Inflammatory macrophage treated with lipopolysaccharide for 4 hours (primary cell): ENCODE data around the gene FAM117B.
"Not testable (repeated sequence)": the region's sequence is repeated elsewhere in the genome, so short reads cannot be mapped to it uniquely, and the experiment has no call there.

ENCODE experiments used
- DNase-seq: peaks from one replicate; pipeline ENCODE4 v3.0.0-alpha.2; 2020

FAM117B gene

DNA sequence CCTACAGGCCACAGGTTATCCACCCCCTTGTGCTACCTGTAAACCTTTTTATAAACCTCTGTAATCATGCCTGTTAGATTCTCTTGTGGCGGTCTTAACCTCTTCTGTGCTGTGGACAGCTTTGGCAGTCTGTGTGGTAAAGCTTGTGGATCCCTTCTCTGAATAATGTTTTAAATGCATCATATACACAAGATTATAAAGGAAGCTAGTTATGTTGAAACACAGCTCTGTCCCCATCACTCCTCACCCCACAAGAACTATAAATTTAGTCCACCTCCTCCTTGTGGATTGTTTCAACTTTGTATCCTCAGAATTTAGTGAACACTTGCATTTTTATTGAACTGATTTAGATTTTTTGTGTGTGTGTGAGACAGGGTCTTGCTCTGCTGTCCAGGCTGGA lies 129.1 kb downstream of the FAM117B start:
- peak; percentile 56 for DNase-seq

DNA sequence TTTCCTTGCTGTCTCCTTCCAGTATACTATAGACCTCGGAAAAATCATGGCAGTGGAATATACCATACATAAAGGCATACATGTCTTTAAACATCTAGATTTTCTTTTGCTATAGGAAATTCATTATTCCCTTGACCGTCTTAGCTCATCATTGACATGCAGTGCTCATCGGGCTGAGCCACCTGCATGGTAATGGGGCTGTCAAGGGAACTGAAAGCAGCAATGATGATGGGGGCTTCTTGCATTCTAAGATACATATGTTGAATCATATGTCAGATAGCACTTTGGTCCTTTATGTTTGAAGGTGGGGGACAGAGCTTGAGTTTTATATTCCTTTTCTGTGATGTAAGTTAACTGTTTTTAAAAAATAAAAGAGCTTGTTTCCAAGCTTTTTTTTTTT lies 130.2 kb downstream of the FAM117B start:
- peak; percentile 14 for DNase-seq

DNA sequence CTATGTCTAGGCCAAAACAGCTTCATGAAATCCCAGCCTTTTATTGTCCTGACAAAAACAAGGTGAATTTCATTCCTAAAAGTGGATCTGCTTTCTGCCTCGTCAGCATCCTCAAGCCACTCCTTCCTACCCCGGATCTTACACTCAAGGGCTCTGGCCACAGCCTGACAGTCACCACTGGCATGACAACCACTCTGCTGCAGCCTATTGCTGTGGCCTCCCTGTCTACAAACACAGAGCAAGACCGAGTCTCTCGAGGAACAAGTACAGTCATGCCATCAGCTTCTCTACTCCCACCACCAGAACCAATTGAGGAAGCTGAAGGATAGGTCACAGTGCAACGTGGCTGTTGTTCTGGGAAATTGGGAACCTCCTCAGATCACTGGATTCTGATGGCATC lies 130.7 kb downstream of the FAM117B start:
- DNase-seq: peak; percentile 91

DNA sequence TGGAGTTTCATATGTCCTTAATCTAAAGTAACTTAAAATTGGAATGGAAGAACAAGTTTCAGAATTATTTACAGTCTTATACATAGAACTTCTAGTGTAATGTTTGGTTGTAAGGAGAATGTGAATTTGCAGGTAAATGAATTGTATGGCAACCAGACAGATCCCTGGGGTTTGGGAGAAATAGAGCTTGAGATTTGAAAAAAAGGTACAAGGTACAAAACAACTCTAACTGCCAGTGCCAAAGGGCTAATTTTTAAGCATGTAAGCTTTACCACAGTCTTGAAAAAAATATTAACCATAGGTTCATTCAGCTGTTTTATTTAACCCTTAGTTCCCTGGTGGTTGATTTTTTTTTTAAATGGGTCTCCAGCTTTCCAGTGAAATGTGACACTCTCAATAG lies 133.5 kb downstream of the FAM117B start:
- no peak for DNase-seq

DNA sequence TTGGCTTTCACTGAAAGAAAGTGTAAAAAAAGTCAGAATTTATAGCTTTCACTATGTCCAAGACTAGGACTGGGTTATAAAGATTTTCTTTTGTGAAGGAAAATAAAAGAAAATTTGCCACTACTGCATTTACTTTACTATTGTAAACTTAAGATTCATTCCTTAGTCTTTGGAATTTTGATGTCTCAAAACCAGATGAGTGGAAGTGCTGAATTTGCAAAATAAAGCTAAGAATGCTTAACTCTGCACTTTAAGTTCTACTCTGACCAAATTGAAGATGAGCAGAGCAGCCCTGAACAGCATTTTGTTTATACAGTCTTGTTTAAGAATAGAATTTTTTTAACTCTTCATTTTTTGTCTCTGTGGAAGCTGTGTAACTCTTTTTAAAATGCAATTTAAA lies 134.4 kb downstream of the FAM117B start:
- DNase-seq: no peak

DNA sequence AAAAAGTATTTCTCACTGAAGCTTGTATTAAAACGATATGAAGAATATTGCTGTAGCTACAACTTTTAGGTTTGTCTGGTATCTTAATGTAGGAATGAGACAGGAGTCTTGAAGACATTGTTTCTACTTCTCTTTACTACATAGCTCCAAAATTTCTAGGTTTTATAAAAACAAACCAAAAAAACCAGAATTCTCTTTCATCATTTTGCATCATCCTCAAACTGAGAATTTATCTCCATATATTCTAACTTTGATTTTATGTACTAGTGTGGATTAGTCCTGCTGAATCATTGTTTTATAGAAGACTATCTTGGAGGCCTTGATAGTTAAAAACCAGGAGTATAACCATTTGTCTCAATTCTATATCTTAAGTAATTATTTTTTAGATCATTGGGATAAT lies 136.6 kb downstream of the FAM117B start:
- DNase-seq: no peak

DNA sequence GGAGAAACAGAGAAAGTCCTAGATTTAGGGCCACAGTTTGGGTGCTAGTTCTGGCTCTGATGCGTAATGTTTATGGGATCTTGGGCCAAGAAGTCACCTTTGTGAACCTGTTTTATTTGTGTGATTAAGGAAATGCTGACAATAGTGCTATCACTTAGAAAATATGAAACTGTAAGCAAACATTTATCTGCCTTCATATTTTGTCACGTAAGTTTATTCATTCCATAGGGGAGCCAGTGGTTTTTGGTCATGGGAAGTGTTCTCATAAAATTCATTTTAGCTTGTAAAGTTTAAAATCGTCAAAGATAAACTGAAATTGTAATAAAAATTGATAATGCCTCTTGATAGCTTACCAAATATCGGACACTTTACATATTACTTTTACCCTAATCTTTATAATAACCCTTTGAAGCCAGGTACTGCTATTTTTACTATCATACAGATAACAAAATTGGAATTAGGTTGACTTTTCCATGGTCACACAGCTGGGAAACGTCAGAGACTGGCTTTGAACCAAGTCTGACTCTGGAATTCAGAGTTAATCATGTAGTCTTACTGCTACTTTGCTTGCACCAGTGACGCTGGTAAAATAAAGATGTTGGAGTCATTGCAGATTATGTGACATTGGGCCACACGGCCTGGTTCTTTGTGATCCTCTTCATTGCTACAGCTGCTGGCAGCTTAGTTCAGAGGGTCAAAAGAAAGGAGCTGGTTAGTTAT lies 137.1 kb downstream of the FAM117B start:
- no peak for DNase-seq

DNA sequence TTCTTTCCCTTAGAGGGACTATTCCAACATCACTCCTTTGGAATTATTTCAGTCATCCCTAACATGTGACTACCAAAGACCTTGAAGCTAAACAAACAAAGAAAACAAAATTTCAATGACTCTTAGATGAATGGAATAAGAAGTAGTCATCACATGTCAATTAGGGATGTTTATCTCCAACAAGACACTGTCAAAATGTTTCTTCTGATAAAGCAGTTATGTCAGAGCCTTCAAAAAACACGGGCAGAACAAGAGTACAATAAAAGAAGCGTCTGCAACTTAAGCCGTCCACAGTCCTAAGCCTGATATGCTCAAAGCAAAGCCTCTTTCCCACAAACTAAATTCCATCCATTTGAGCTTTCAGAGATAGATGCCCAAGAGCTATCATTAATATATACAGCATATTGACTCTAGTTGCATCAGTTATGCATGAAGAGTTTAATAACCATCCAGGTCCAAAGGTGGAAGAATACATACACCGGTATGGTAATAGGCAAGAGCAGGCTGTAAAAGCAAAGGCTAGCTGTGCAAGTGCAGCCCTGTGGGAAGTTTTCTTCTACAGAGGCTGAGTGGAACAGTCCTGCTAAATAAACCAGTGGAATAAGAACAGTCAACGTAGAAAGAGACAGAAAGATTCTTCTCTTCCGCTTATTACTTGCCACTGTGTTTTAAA lies 138.7 kb downstream of the FAM117B start:
- no peak for DNase-seq

DNA sequence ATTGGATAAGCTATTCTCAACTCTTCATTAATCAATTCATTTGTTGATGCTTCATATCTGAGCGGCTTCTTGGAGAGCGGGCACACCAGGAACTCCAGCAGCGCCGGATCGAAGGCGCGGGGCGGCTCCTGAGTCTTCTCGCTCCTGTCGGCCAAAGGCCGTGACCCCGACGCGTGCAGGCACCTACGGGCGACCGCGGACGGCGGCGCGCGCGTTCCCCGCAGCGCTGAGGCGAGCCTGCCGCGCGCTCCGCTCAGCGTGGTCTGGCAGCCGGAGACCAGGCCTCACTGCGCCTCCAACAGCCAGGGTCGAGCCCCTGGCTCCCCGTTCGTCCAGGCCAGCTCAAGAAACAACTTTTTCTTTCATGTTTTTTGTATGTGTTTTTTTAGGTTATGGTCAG lies 139.3 kb downstream of the FAM117B start:
- no peak for DNase-seq

DNA sequence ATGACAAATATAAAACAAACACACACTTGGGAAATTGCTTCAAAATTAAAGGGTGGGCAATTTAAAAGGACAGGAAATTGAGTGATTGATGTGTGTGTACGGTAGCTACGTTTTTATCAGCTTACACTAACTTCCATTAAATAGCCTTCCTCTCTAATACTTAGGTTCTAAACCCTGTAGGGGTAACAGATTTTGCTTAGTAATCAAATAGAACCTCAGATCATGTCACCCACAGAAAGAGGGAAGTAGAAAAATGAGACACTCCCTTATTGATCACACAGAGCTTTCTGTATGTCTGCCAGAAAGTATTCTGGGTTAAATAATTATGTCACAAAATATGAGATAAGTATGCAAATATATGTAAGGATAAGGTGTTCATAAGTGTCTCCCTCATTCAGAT lies 143.4 kb downstream of the FAM117B start:
- peak; percentile 22 for DNase-seq

DNA sequence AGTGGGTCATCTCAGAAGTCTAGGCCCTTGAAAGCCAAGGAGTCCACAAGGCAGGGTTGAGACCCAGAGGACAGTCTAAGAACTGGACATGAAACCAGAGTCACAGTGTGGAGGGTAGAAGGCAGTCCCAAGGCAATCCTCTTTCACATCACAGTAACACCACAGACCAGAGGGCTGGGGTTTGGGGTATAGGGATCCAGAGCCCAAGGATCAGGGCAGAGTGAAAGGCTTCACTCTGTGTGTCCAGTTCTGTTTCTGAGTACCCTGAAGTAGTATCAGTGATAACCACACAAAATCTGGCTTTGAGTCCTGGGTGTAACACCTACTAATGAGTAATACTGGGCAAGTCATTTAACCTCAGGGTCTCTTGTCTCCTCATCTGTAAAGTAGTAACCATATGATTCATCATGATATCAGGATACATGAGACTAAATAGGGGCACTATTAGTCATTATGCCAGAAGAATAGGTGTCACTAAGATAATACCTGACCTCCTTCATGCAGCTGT lies 145.8 kb downstream of the FAM117B start:
- no peak for DNase-seq

DNA sequence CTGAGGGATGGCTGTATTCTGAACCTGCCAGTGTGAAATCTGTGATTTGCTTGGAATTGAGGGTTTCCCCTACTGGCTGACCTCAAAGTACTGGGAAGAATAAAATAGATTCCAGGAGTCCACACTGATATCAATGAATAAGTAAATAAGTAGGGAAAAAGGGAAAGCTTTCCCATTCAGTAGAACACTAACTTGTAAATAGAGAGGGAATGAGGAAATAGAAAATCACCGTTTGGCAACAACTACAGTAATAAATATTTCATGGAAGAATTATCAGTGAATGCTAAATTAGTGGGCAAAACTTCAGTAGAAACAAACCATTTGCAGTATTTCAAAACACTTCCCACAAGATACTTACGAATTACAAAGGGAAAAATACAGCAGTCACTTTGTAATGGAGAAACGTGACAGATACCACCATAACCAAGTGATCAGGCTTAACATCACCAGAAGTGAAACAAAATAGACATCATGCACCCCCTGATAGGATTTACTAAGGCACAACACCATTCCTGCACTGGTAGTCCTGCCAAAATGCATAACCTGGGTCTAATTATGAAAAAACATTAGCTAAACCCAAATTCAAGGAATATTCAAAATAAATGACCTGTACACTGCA lies 148.3 kb downstream of the FAM117B start:
- no peak for DNase-seq

DNA sequence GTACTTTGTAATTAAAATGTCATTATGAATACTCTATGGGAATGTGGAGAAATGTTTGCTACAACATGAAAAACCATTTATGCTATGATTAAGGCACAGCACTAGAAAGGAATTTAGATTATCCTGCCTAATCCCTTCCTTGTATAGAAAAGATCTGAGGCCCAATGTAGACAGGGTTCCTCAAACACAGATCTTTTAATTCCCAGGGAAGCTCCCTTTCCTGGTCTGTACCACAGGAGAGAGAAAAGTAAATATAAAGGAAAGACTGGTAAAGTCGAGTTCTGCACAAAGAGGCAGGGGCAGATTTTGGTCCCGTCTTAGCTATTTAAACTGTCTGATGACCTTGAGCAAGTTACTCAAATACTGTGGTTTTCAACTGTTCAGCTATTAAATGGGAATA lies 152.1 kb downstream of the FAM117B start:
- no peak for DNase-seq

DNA sequence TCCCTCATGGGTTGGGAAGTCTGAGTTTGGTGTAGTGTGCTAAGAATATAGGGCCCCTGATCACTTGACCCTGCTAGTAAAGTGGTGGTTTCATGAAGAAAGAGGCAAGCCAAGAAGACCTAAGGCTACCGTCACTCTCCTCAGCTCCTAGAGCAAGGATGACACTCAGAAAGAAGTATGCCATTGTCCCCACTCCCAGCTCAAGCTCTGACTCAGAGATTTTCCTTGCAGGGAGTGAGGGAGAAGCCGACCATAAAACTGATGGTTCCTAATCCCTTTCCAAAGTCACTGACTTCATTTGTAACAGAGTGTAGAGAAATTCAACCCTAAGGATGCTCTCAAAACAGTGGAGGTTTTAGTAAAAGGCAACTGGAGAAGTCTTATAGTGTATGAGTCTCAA lies 155.9 kb downstream of the FAM117B start:
- DNase-seq: no peak

DNA sequence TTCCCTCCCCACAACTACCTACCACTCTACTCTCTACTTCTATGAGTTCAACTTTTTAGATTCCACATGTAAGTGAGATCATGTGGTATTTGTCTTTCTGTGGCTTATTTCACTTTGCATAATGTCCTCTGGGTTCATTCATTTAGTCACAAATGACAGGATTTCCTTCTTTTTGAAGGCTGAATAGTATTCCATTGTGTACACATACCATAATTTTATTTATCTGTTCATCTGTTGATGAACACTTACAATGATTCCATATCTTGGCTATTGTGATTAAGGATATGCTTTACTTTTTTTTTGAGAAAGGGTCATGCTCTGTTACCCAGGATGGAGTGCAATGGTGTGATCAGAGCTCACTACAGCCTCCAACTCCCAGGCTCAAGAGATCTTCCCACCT lies 163.2 kb downstream of the FAM117B start:
- DNase-seq: no peak

DNA sequence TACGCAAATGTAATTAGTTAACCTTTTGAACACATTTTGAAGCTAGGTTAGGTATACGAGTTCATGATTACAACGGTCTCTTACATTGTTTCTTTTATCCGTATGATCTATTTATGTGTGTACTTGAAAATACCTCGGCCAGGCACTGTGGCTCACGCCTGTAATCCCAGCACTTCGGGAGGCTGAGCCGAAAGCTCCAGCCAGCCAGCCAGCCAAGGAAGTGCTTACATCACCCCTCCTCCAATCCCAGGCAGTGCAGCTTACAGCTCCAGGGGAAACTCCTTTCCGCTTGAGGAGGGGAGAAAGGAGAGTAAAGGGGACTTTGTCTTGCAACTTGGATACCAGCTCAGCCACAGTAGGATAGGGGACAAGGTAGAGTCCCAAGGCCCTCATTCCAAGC lies 171.1 kb downstream of the FAM117B start:
- not testable (repeated sequence) for DNase-seq

DNA sequence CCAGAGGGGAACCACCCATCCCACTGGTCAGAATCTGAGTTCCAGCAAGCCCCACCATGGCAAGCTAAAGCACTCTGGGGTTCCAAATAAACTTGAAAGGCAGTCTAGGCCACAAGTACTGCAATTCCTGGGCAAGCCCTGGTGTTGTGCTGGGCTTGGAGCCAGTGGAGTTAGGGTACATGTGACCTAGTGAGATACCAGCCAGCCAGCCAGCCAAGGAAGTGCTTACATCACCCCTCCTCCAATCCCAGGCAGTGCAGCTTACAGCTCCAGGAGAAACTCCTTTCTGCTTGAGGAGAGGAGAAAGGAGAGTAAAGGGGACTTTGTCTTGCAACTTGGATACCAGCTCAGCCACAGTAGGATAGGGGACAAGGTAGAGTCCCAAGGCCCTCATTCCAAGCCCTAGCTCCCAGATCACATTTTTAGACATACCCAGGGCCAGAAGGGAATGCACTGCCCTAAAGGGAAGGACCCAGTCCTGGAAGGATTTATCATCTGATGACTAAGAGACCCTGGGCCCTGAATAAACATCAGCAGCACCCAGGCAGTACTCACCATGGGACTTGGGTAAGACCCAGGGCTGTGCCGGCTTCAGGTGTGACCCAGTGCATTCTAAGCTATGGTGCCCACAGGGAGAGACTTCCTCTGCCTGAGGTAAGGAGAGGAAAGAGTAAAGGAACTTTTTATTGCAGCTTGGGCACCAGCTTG lies 172.8 kb downstream of the FAM117B start:
- not testable (repeated sequence) for DNase-seq

DNA sequence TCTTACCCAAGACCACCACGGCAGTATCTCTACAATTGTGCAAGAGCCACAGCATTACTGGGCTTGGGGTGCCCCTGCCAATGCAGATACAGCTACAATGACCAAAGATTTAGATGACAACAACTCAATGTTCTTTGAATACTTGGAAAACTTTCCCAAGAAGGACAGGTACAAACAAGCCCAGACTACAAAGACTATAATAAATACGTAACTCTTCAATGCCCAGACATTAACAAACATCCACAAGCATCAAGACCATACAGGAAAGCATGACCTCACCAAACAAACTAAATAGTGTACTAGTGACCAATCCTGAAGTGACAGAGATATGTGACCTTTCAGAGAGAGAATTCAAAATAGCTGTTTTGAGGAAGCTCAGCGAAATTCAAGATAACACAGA lies 174.0 kb downstream of the FAM117B start:
- DNase-seq: no peak

DNA sequence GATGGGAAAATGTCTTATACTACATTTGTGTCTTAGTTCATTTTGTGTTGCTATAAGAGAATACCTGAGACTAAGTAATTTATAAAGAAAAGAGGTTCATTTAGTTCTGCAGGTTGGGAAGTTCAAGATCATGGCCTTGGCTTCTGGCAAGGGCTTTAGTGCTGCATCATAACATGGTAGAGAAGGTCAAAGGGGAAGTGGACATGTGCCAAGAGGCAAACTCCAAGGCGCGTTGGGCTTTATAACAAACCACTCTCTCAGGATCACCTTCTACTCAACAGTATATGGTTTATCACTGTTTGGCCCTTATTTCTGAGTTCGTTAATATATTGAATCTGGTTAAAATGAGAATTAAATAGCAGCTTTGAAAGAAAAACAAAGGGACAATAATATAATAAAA lies 178.6 kb downstream of the FAM117B start:
- no peak for DNase-seq

DNA sequence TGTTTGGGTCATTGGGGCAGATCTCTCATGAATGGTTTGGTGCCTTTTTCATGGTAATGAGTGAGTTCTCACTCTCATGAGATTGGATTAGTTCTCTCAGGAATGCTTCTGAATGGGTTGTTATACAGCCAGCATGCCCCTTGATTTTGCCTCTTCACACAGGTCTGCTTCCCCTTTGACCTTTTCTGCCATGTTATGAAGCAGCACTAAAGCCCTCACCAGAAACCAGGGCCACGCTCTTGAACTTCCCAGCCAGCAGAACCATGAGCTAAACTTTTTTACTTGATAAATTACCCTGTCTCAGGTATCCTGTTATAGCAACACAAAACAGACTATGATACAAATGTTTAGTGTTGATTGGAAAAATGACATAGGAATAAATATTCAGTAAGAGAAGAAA lies 179.5 kb downstream of the FAM117B start:
- no peak for DNase-seq

DNA sequence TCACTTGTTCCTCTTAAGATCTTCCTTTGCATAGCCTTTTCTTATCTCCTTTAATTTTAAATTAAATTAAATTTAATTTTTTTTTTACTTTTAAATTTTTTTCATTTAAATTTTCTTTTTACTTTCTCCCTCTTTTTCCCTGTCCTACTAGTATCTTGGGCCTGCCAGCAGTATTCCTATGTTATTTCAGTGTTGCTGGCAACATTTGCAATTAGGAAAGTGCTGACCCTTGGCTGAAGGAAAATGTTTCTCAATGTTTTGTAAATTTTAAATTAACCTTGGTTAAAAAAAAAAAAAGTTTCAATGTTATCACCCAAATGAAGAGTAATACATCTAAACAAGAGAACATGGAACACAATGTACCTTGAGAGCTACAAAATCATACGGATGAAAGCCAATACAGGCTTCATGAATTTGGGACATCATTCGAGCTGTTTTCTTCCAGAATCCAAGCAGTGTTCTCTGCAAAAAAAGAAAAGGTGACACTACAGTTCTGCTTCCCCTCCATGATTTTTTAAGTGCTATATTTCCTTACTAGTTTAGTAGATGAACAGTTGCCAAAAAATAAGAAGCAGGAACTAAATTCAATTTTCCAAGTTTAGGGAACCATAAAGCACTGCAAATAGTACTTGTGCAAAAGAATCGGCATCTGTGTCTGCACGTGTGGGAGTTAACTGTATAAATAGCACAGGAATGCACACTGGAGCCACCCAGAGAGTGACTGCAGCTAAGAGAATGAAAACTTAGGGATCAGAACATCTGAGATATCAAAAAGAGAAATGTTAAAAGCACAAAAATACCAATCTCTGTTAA lies 181.0 kb downstream of the FAM117B start:
- no peak for DNase-seq

DNA sequence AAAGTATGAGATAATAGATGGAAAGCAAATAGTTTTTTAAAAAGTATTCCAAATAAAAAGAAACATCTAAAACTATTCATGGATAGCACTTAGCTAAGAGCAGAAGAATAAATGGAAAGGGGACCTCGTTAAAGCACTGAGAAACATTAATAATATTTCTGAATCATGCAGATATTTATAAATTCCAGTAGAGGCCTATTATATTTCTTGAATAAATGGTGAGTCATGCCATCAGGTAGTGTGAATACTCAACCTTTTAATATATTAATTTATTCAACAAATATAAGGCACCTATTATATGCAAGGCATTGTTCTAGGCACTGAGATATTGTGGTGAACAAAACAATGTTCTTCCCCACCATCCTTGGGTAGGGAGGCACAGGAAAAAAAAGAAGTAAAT lies 183.0 kb downstream of the FAM117B start:
- DNase-seq: no peak

DNA sequence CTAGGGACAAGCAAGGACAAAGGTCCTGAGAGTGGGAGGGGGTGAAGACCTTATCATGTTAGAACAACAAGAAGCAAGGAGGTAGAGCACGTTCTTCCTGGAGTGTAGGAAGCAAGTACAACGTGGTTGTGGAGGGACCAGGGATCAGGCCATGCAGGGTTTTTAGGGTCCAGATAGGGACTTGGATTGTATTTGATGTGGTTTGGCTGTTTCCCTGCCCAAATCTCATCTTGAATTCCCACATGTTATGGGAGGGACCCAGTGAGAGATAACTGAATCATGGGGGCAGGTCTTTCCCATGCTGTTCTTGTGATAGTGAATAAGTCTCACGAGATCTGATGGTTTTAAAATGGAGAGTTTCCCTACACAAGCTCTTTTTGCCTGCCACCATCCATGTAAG lies 183.6 kb downstream of the FAM117B start:
- no peak for DNase-seq
